H1 (cell line): ENCODE measurements around the gene ADGRV1. TPM values are rescaled to one million over a fixed set of nuclear protein-coding genes. Genes with fewer than 3 reads are reported as not detected.

ENCODE experiments used
- CTCF ChIA-PET: fragments of 300-600 bp; sonication (Branson Sonifier 250); formaldehyde crosslinking; loops from one replicate; lab custom pipeline; 2021; ENCODE audit not compliant: partially characterized antibody; lab: Charles Lee
- POLR2A ChIA-PET: fragments of 300-600 bp; sonication (Branson Sonifier 250); formaldehyde crosslinking; loops from one replicate; lab custom pipeline; 2021; ENCODE audit warnings: inconsistent platforms; ENCODE audit not compliant: partially characterized antibody; lab: Charles Lee
- DNase-seq, 2 experiments: peaks; one replicate each; pipeline versions ENCODE4 v3.0.0 to v3.0.0-alpha.2; 2010 to 2022; ENCODE audit warnings: low spot score in 2 of 2, low read depth in 1 of 2, mixed read lengths in 1 of 2
- FAIRE-seq: peaks from 2 replicates; lab custom pipeline; 2011; peaks lifted over from hg19 to GRCh38; lab: Jason Lieb, UNC
- H2AFZ ChIP-seq: 2 replicates; pipeline ENCODE4 v1.8.1; 2012; ENCODE audit warnings: low read length, inconsistent platforms
- H2AK5ac ChIP-seq: 2 replicates; pipeline ENCODE4 v1.6.1; 2013; ENCODE audit warnings: low read depth, low read length
- H2BK120ac ChIP-seq: replicated peaks from 2 replicates; pipeline ENCODE3; 2013; ENCODE audit warnings: low read depth, low read length, inconsistent platforms
- H2BK12ac ChIP-seq: 2 replicates; pipeline ENCODE4 v1.6.1; 2013; ENCODE audit warnings: low read depth, low read length
- H2BK15ac ChIP-seq: 2 replicates; pipeline ENCODE4 v1.6.1; 2013; ENCODE audit warnings: low read length
- H2BK20ac ChIP-seq: 2 replicates; pipeline ENCODE4 v1.6.1; 2013; ENCODE audit warnings: low read length
- H2BK5ac ChIP-seq: 2 replicates; pipeline ENCODE4 v1.6.1; 2013; ENCODE audit warnings: low read depth, low read length
- H3K14ac ChIP-seq: 2 replicates; pipeline ENCODE4 v1.6.1; 2013; ENCODE audit warnings: inconsistent platforms; ENCODE audit not compliant: insufficient read length
- H3K18ac ChIP-seq: 2 replicates; pipeline ENCODE4 v1.6.1; 2013; ENCODE audit warnings: low read length; ENCODE audit errors: extremely low read depth
- H3K23ac ChIP-seq: 2 replicates; pipeline ENCODE4 v1.6.1; 2013; ENCODE audit warnings: inconsistent platforms; ENCODE audit not compliant: insufficient read length
- H3K23me2 ChIP-seq: 2 replicates; pipeline ENCODE4 v1.6.1; 2013; ENCODE audit warnings: low read depth, low read length
- H3K27ac ChIP-seq: 2 replicates; pipeline ENCODE4 v1.6.1; 2011; ENCODE audit warnings: low read depth, low read length, inconsistent platforms
- H3K27me3 ChIP-seq, 4 experiments: replicated peaks in 1 of 4; 1 replicate in 1 of 4; 2 replicates in 3 of 4; pipeline versions ENCODE4 v1.6.1 to v1.8.1; 2011 to 2013; ENCODE audit warnings: low read length in 3 of 4, mild to moderate bottlenecking in 3 of 4, inconsistent platforms in 2 of 4, mixed read lengths in 2 of 4, moderate library complexity in 1 of 4; ENCODE audit not compliant: control insufficient read depth in 3 of 4, insufficient read depth in 3 of 4; ENCODE audit errors: extremely low read depth in 1 of 4
- H3K36me3 ChIP-seq, 4 experiments: 2 replicates each; pipeline versions ENCODE4 v1.6.1 to v1.8.1; 2011 to 2013; ENCODE audit warnings: mild to moderate bottlenecking in 4 of 4, low read length in 3 of 4, moderate library complexity in 2 of 4, control low read depth in 1 of 4, inconsistent platforms in 1 of 4; ENCODE audit not compliant: insufficient read depth in 4 of 4, control insufficient read depth in 2 of 4
- H3K4ac ChIP-seq: replicated peaks from 2 replicates; pipeline ENCODE3; 2013; ENCODE audit warnings: low read length, low read depth, mixed read lengths, inconsistent platforms; ENCODE audit not compliant: insufficient read length
- H3K4me1 ChIP-seq, 4 experiments: replicated peaks in 1 of 4; 1 replicate in 1 of 4; 2 replicates in 3 of 4; pipeline versions ENCODE4 v1.6.1 to v1.8.1; 2011 to 2013; ENCODE audit warnings: low read length in 3 of 4, inconsistent platforms in 2 of 4, mixed read lengths in 1 of 4; ENCODE audit not compliant: insufficient read depth in 4 of 4, control insufficient read depth in 3 of 4
- H3K4me2 ChIP-seq, 2 experiments: 2 replicates each; pipeline versions ENCODE4 v1.6.1 to v1.8.1; 2011 to 2013; ENCODE audit warnings: low read depth in 2 of 2, low read length in 2 of 2, control low read depth in 1 of 2, inconsistent platforms in 1 of 2, mild to moderate bottlenecking in 1 of 2; ENCODE audit not compliant: insufficient read depth in 1 of 2
- H3K4me3 ChIP-seq, 4 experiments: fragments of 200-600, 300-600 bp in 1 of 4; sonication (generic), shearing (Covaris generic), sonication (Bioruptor Twin) in 1 of 4; 2 replicates each; pipeline versions ENCODE4 v1.5.1 to v1.8.1; 2011 to 2016; ENCODE audit warnings: low read length in 4 of 4, low read depth in 3 of 4, control low read depth in 2 of 4, inconsistent platforms in 2 of 4, mild to moderate bottlenecking in 2 of 4, mixed read lengths in 1 of 4, moderate library complexity in 1 of 4; ENCODE audit not compliant: insufficient read depth in 2 of 4; ENCODE audit errors: extremely low read depth in 1 of 4
- H3K56ac ChIP-seq: replicated peaks from 2 replicates; pipeline ENCODE3; 2013; ENCODE audit warnings: low read depth, mild to moderate bottlenecking, mixed read lengths, low read length, inconsistent platforms; ENCODE audit not compliant: insufficient read length
- H3K79me1 ChIP-seq: 2 replicates; pipeline ENCODE4 v1.6.1; 2013; ENCODE audit warnings: low read depth, low read length, control low read depth
- H3K79me2 ChIP-seq, 2 experiments: 2 replicates each; pipeline versions ENCODE4 v1.6.1 to v1.8.1; 2012 to 2013; ENCODE audit warnings: low read length in 2 of 2, mild to moderate bottlenecking in 2 of 2, inconsistent platforms in 1 of 2; ENCODE audit not compliant: insufficient read depth in 2 of 2, control insufficient read depth in 1 of 2
- H3K9ac ChIP-seq, 4 experiments: replicated peaks in 1 of 4; 1 replicate in 1 of 4; 2 replicates in 3 of 4; pipeline versions ENCODE4 v1.6.1 to v1.8.1; 2011 to 2013; ENCODE audit warnings: low read depth in 3 of 4, low read length in 3 of 4, control low read depth in 2 of 4, mild to moderate bottlenecking in 2 of 4, moderate library complexity in 2 of 4, inconsistent platforms in 1 of 4; ENCODE audit errors: extremely low read depth in 1 of 4
- H3K9me3 ChIP-seq, 2 experiments: 2 replicates each; pipeline versions ENCODE4 v1.6.1 to v1.8.1; 2012 to 2013; ENCODE audit warnings: mild to moderate bottlenecking in 2 of 2, moderate library complexity in 2 of 2, control low read depth in 1 of 2, inconsistent platforms in 1 of 2, low read depth in 1 of 2, low read length in 1 of 2, mixed read lengths in 1 of 2; ENCODE audit not compliant: insufficient read depth in 2 of 2
- H4K20me1 ChIP-seq, 2 experiments: replicated peaks in 1 of 2; 2 replicates each; pipeline versions ENCODE3 to v1.8.1; 2011 to 2013; ENCODE audit warnings: inconsistent platforms in 2 of 2, low read length in 2 of 2, mild to moderate bottlenecking in 1 of 2; ENCODE audit not compliant: insufficient read depth in 2 of 2, control insufficient read depth in 1 of 2
- H4K5ac ChIP-seq: 2 replicates; pipeline ENCODE4 v1.6.1; 2013; ENCODE audit warnings: low read length, low read depth, mixed read lengths, inconsistent platforms; ENCODE audit not compliant: insufficient read length
- H4K8ac ChIP-seq: 2 replicates; pipeline ENCODE4 v1.8.0; 2013; ENCODE audit warnings: mild to moderate bottlenecking, moderate library complexity, low read length, inconsistent platforms; ENCODE audit not compliant: insufficient read depth; ENCODE audit errors: extremely low read depth
- H4K91ac ChIP-seq: replicated peaks from 2 replicates; pipeline ENCODE3; 2013; ENCODE audit warnings: low read length, mixed read lengths, inconsistent platforms; ENCODE audit not compliant: insufficient read length
- ASH2L ChIP-seq: fragments of 200-600, 300-600 bp; sonication (generic); IDR thresholded peaks from one replicate; pipeline ENCODE4 v1.7.1; 2017; ENCODE audit warnings: low read length
- CEBPB ChIP-seq: IDR thresholded peaks from 2 replicates; pipeline ENCODE4 v1.6.1; 2012; ENCODE audit warnings: low read depth, low read length
- JUN ChIP-seq: IDR thresholded peaks from 2 replicates; pipeline ENCODE4 v1.6.1; 2011; ENCODE audit warnings: low read depth, mild to moderate bottlenecking, improper control_type of control experiment, low read length
- KDM1A ChIP-seq: fragments of 200-600, 300-600 bp; sonication (generic); IDR thresholded peaks from 2 replicates; pipeline ENCODE4 v1.7.1; 2016; ENCODE audit warnings: mild to moderate bottlenecking, low read length, borderline replicate concordance
- POLR2A ChIP-seq, 2 experiments: IDR thresholded peaks; 1 replicate in 1 of 2; 2 replicates in 1 of 2; pipeline ENCODE4 v1.6.1; 2011; ENCODE audit warnings: low read depth in 2 of 2, low read length in 2 of 2, mild to moderate bottlenecking in 2 of 2; ENCODE audit errors: control extremely low read depth in 1 of 2
- POLR2AphosphoS5 ChIP-seq: IDR thresholded peaks from 2 replicates; pipeline ENCODE4 v1.6.1; 2011; ENCODE audit warnings: low read depth, low read length
- SAP30 ChIP-seq: fragments of 300-600 bp; sonication (generic); IDR thresholded peaks from 2 replicates; pipeline ENCODE4 v1.7.1; 2012; ENCODE audit warnings: low read length, moderate library complexity, mild to moderate bottlenecking, inconsistent platforms; ENCODE audit not compliant: insufficient read depth, insufficient replicate concordance
- TAF1 ChIP-seq: IDR thresholded peaks from 2 replicates; pipeline ENCODE4 v1.6.1; 2011; ENCODE audit warnings: mild to moderate bottlenecking, low read depth, low read length
- TAF7 ChIP-seq: optimal IDR thresholded peaks from 2 replicates; pipeline ENCODE3; 2011; ENCODE audit warnings: low read depth, mild to moderate bottlenecking, inconsistent platforms, low read length, moderate library complexity, borderline replicate concordance
- TBP ChIP-seq: IDR thresholded peaks from 2 replicates; pipeline ENCODE4 v1.6.1; 2011; ENCODE audit warnings: low read depth, low read length, improper control_type of control experiment
- WGBS, 2 experiments: shearing (Covaris generic) in 1 of 2; methylation state at CpG; one replicate each; pipeline versions ENCODE4 v1.1.6 to v1.1.7; 2013 to 2015; ENCODE audit warnings: low lambda C conversion rate in 2 of 2, mixed read lengths in 2 of 2, inconsistent platforms in 1 of 2, low coverage in 1 of 2, missing lambda C conversion rate in 1 of 2; ENCODE audit not compliant: insufficient replicate concordance in 2 of 2, insufficient coverage in 1 of 2, insufficient read length in 1 of 2; ENCODE audit errors: extremely low coverage in 1 of 2, missing lambda C conversion rate in 1 of 2; 5-methylcytosine and 5-hydroxymethylcytosine counted together
- polyA plus RNA-seq, 7 experiments: library from polyadenylated mRNA; depleted of rRNA in 3 of 7; stranded (reverse) in 5 of 7; unstranded in 2 of 7; fragments of >200 nt in 5 of 7; fragments of 200-250 nt in 2 of 7; gene quantifications; 1 replicate in 5 of 7; 2 replicates in 1 of 7; 4 replicates in 1 of 7; pipeline versions ENCODE4 v1.2.1 to v1.2.3, GENCODE V29; 2011 to 2013; ENCODE audit warnings: missing spikeins in 2 of 7, mixed read lengths in 2 of 7
- total RNA-seq: library from RNA; stranded (reverse); fragmentation: NEBNext Ultra II Directional; extraction: Animal tissue kit (Norgen Biotek cat#: 25700); gene quantifications from 2 replicates; pipeline ENCODE4 v1.2.1, GENCODE V29; 2021

The ADGRV1 gene
- total and polyA plus RNA-seq, 2 of the 8 experiments (the other 6 are each of a cell fraction or from before 2014, with no cell fraction given): 53.1 to 62.2 TPM

- Histone ChIP-seq H3K27me3 (no peaks in the 10 kb centered on the region), H2BK20ac (no peak overlapping the region), H3K4ac (no peak overlapping the region), H2BK5ac (no peak overlapping the region), H4K91ac (no peak overlapping the region), H3K18ac (no peak overlapping the region), H4K20me1 (no peaks in the 10 kb centered on the region), H3K9me3 (no peaks in the 10 kb centered on the region), H4K8ac (no peak overlapping the region), H3K9ac (peak overlapping the region in 3 of 4 experiments; percentile 54 to 61 (median 58); a peak in 4 of 7 replicates), H3K23ac (no peak overlapping the region), H3K56ac (no peak overlapping the region), H4K5ac (no peak overlapping the region), H2AFZ (no peak overlapping the region), H3K14ac (no peak overlapping the region), H3K36me3 (no peaks in the 10 kb centered on the region), H2BK120ac (no peak overlapping the region), H3K4me2 (no peak overlapping the region), H3K4me1 (peaks cover 0 to 4% (median 1%) of the 10 kb centered on the region in 4 experiments; a peak in 3 of 7 replicates), H3K79me2 (0 out of 4 replicates have a peak, but pooled peaks cover 0 to 2% of the 10 kb centered on the region in 2 experiments), H2AK5ac (no peak overlapping the region), H3K27ac (peak overlapping the region; percentile 68), H2BK12ac (no peak overlapping the region; the same call in 1 of the 2 replicates), H3K79me1 (no peaks in the 10 kb centered on the region), H2BK15ac (no peak overlapping the region), H3K4me3 (no peak overlapping the region), H3K23me2 (no peaks in the 10 kb centered on the region)
- peak; percentile 10 for TF ChIP-seq ASH2L
- peak in 1 of 2 experiments; percentile 74; a peak in 2 of 3 replicates for TF ChIP-seq POLR2A (IDR thresholded peaks at IDR 0.05; ENCODE audit: control extremely low read depth in 1 of 2, low read depth in 2 of 2, low read length in 2 of 2)
- peak; percentile 67 for TF ChIP-seq TBP
- 0 out of 2 replicates have a peak, but pooled peaks have one; percentile 17 for TF ChIP-seq POLR2AphosphoS5
- no peak for TF ChIP-seq CEBPB
- no peak for TF ChIP-seq SAP30
- TF ChIP-seq KDM1A: no peak
- peak; percentile 66; the same call in 1 of the 2 replicates for TF ChIP-seq TAF1
- TF ChIP-seq TAF7: peak; percentile 62
- peak; percentile 88 for TF ChIP-seq JUN
- 45% methylated on average over 1 of the region's 1 CpG; no CpG with 5 or more reads in 1 of the 2 experiments for WGBS, 2 experiments
- FAIRE-seq (peak; percentile 99), DNase-seq (peak; percentile 9 to 53)
- CTCF ChIA-PET: interaction anchor here (0.6 to 1.8 kb wide), 3 partner anchors 9 to 397 kb away, joined by 3 to 6 read pairs (median 3); no protein-coding TSS in a partner anchor
- POLR2A ChIA-PET: interaction anchor here (1.0 kb wide), 1 partner anchor 11 kb away, joined by 4 read pairs; no protein-coding TSS in a partner anchor
Observed at GRCh38 chr5:90940227-90940995, 381.8 kb downstream of the ADGRV1 start.
